H7 (cell line): ENCODE measurements around the gene DIDO1. TPM values are rescaled to one million over a fixed set of nuclear protein-coding genes. Genes with fewer than 3 reads are reported as not detected.

Experiments
- DNase-seq: peaks from one replicate; pipeline ENCODE4 v3.0.0; 2012
- H3K27me3 ChIP-seq: 2 replicates; pipeline ENCODE4 v1.6.0; 2011; ENCODE audit warnings: mild to moderate bottlenecking, low read length; ENCODE audit not compliant: control insufficient read depth, insufficient read depth
- H3K36me3 ChIP-seq: replicated peaks from 2 replicates; pipeline ENCODE4 v1.5.1; 2011; ENCODE audit warnings: low read length; ENCODE audit not compliant: control insufficient read depth, insufficient read depth
- H3K4me3 ChIP-seq: 2 replicates; pipeline ENCODE4 v1.5.1; 2011; ENCODE audit warnings: low read depth, mild to moderate bottlenecking, control low read depth, low read length, moderate library complexity; ENCODE audit not compliant: insufficient read depth
- total RNA-seq: library from RNA; depleted of rRNA; stranded (reverse); fragments of >200 nt; shearing (Covaris generic); gene quantifications from 2 replicates; pipeline ENCODE4 v1.2.3, GENCODE V29; 2014

The DIDO1 gene
- total RNA-seq, 1 experiment from 2014 or later: 53.2 TPM

GRCh38 chr20:62947532-62948300, 21.4 kb upstream of the DIDO1 start:
- Histone ChIP-seq H3K36me3 (peaks cover 58% of the 10 kb centered on the region), H3K4me3 (no peak overlapping the region), H3K27me3 (no peaks in the 10 kb centered on the region)
- no peak for DNase-seq

- Histone ChIP-seq H3K27me3 (no peaks in the 10 kb centered on the region), H3K36me3 (peaks cover 59% of the 10 kb centered on the region), H3K4me3 (no peak overlapping the region)
- no peak for DNase-seq
These were observed 20.6 kb upstream of the DIDO1 start for GRCh38 chr20:62946918-62947317.

GRCh38 chr20:62945771-62946339, 19.6 kb upstream of the DIDO1 start:
- no peak for DNase-seq
- peaks cover 60% of the 10 kb centered on the region for H3K36me3 ChIP-seq

GRCh38 chr20:62944746-62945145, 18.4 kb upstream of the DIDO1 start:
- H3K4me3 ChIP-seq: no peak overlapping the region
- peaks cover 52% of the 10 kb centered on the region for H3K36me3 ChIP-seq
- H3K27me3 ChIP-seq: no peaks in the 10 kb centered on the region
- no peak for DNase-seq

More at GRCh38 chr20:62945771-62946339, 19.6 kb upstream of the DIDO1 start:
- Histone ChIP-seq H3K4me3 (no peak overlapping the region), H3K27me3 (no peaks in the 10 kb centered on the region)

- Histone ChIP-seq H3K27me3 (no peaks in the 10 kb centered on the region), H3K4me3 (no peak overlapping the region), H3K36me3 (peaks cover 50% of the 10 kb centered on the region)
- no peak for DNase-seq
These were observed 17.9 kb upstream of the DIDO1 start for GRCh38 chr20:62944184-62944583.

GRCh38 chr20:62943396-62943795, 17.1 kb upstream of the DIDO1 start:
- Histone ChIP-seq H3K27me3 (no peaks in the 10 kb centered on the region), H3K4me3 (no peak overlapping the region), H3K36me3 (peaks cover 44% of the 10 kb centered on the region)
- no peak for DNase-seq

- Histone ChIP-seq H3K36me3 (peaks cover 38% of the 10 kb centered on the region), H3K4me3 (no peak overlapping the region), H3K27me3 (no peaks in the 10 kb centered on the region)
- DNase-seq: no peak
These were observed 16.2 kb upstream of the DIDO1 start for GRCh38 chr20:62942456-62942855.

GRCh38 chr20:62941792-62942191, 15.5 kb upstream of the DIDO1 start:
- DNase-seq: no peak
- Histone ChIP-seq H3K4me3 (no peak overlapping the region), H3K36me3 (peaks cover 32% of the 10 kb centered on the region), H3K27me3 (no peaks in the 10 kb centered on the region)

- H3K27me3 ChIP-seq: no peaks in the 10 kb centered on the region
- no peak overlapping the region for H3K4me3 ChIP-seq
- peaks cover 28% of the 10 kb centered on the region for H3K36me3 ChIP-seq
- no peak for DNase-seq
These were observed 14.6 kb upstream of the DIDO1 start for GRCh38 chr20:62940875-62941274.

- DNase-seq: peak; percentile 88
- H3K36me3 ChIP-seq: peaks cover 26% of the 10 kb centered on the region
- H3K4me3 ChIP-seq: peak within 1 kb of the TSS; percentile 98
- H3K27me3 ChIP-seq: no peaks in the 10 kb centered on the region
These were observed 12.0 kb upstream of the DIDO1 start, which contains the start of gene GID8 for GRCh38 chr20:62938105-62938888. Gene GID8, plus strand, starts transcription at chr20:62938147. Its CDS starts 3,356 bp downstream, at chr20:62941503.

- Histone ChIP-seq H3K36me3 (peaks cover 23% of the 10 kb centered on the region), H3K27me3 (no peaks in the 10 kb centered on the region), H3K4me3 (peak overlapping the region; percentile 98)
- peak; percentile 98 for DNase-seq
These were observed 11.2 kb upstream of the DIDO1 start for GRCh38 chr20:62937268-62938104.

GRCh38 chr20:62935968-62936585, 9.8 kb upstream of the DIDO1 start:
- no peak for DNase-seq
- H3K36me3 ChIP-seq: peaks cover 21% of the 10 kb centered on the region
- H3K27me3 ChIP-seq: no peaks in the 10 kb centered on the region
- no peak overlapping the region; the same call in 1 of the 2 replicates for H3K4me3 ChIP-seq

GRCh38 chr20:62935204-62935967, 9.1 kb upstream of the DIDO1 start:
- no peak overlapping the region for H3K4me3 ChIP-seq
- no peak for DNase-seq

More at GRCh38 chr20:62935204-62935967, 9.1 kb upstream of the DIDO1 start:
- Histone ChIP-seq H3K36me3 (peaks cover 21% of the 10 kb centered on the region), H3K27me3 (no peaks in the 10 kb centered on the region)
